ENCODE results near the gene IGSF9B. TPM values are rescaled to one million over a fixed set of nuclear protein-coding genes. Genes with fewer than 3 reads are reported as not detected.
"Not testable (repeated sequence)": the region's sequence is repeated elsewhere in the genome, so short reads cannot be mapped to it uniquely, and the experiment has no call there.

The IGSF9B gene
- total RNA-seq = 90.5 and 91.8 TPM in 2 replicates

- H3K9me3 Mint-ChIP-seq = no peaks in the 10 kb centered on the region
- intact Hi-C loops (cut with micrococcal nuclease) = loop anchor here (1.0 to 5.0 kb wide), 4 partner anchors 9 to 375 kb away; partner anchors contain the start of gene GLB1L2
These were observed at the start of gene IGSF9B for GRCh38 chr11:133956650-133957633. Gene IGSF9B (minus strand): TSS chr11:133956968. CDS start chr11:133956754, 214 bp downstream.

GRCh38 chr11:134004496-134005172 is 47.9 kb upstream of the IGSF9B start:
- Mint-ChIP-seq H3K4me1 (no peaks in the 10 kb centered on the region), H3K27me3 (peaks cover 9% of the 10 kb centered on the region), H3K9me3 (no peaks in the 10 kb centered on the region), H3K27ac (no peak overlapping the region), H3K36me3 (ENCODE audit: low read depth) (no peaks in the 10 kb centered on the region), H3K4me3 (no peak overlapping the region)
- no peak for DNase-seq
- intact Hi-C loops (cut with micrococcal nuclease) = no loop called here

More at GRCh38 chr11:133956650-133957633, at the start of gene IGSF9B:
- H3K4me1 Mint-ChIP-seq = peaks cover 50% of the 10 kb centered on the region
- DNase-seq = peak; percentile 98
- H3K27ac Mint-ChIP-seq = peak within 1 kb of the TSS; percentile 89
- peaks cover 5% of the 10 kb centered on the region for H3K36me3 Mint-ChIP-seq (ENCODE audit: low read depth)
- peaks cover 19% of the 10 kb centered on the region for H3K27me3 Mint-ChIP-seq
- H3K4me3 Mint-ChIP-seq = peak within 1 kb of the TSS; percentile 96

- DNase-seq = no peak
- H3K36me3 Mint-ChIP-seq (ENCODE audit: low read depth) = no peaks in the 10 kb centered on the region
- H3K27ac Mint-ChIP-seq = no peak overlapping the region
- H3K27me3 Mint-ChIP-seq = peaks cover 6% of the 10 kb centered on the region
- H3K9me3 Mint-ChIP-seq = no peaks in the 10 kb centered on the region
- intact Hi-C loops (cut with micrococcal nuclease) = no loop called here
- H3K4me1 Mint-ChIP-seq = no peaks in the 10 kb centered on the region
- no peak overlapping the region for H3K4me3 Mint-ChIP-seq
These were observed 47.2 kb upstream of the IGSF9B start for GRCh38 chr11:134003792-134004495.

GRCh38 chr11:134002819-134003218 is 46.1 kb upstream of the IGSF9B start:
- intact Hi-C loops (cut with micrococcal nuclease); H3K27me3 Mint-ChIP-seq; H3K9me3 Mint-ChIP-seq; H3K27ac Mint-ChIP-seq; H3K36me3 Mint-ChIP-seq (ENCODE audit: low read depth); H3K4me1 Mint-ChIP-seq; DNase-seq; H3K4me3 Mint-ChIP-seq: not testable (repeated sequence)

- DNase-seq; intact Hi-C loops (cut with micrococcal nuclease); H3K36me3 Mint-ChIP-seq (ENCODE audit: low read depth); H3K4me1 Mint-ChIP-seq; H3K9me3 Mint-ChIP-seq; H3K27ac Mint-ChIP-seq; H3K27me3 Mint-ChIP-seq; H3K4me3 Mint-ChIP-seq: not testable (repeated sequence)
These were observed 45.6 kb upstream of the IGSF9B start for GRCh38 chr11:134002338-134002737.

GRCh38 chr11:134001596-134001995 is 44.8 kb upstream of the IGSF9B start:
- Mint-ChIP-seq H3K4me1 (no peaks in the 10 kb centered on the region), H3K27me3 (peaks cover 1% of the 10 kb centered on the region), H3K9me3 (no peaks in the 10 kb centered on the region), H3K27ac (no peak overlapping the region), H3K4me3 (no peak overlapping the region), H3K36me3 (ENCODE audit: low read depth) (no peaks in the 10 kb centered on the region)
- intact Hi-C loops (cut with micrococcal nuclease) = no loop called here
- no peak for DNase-seq

GRCh38 chr11:134001088-134001487 is 44.3 kb upstream of the IGSF9B start:
- H3K27ac Mint-ChIP-seq = no peak overlapping the region
- H3K4me1 Mint-ChIP-seq = no peaks in the 10 kb centered on the region

GRCh38 chr11:133999355-133999754 is 42.6 kb upstream of the IGSF9B start:
- H3K27me3 Mint-ChIP-seq = peaks cover 3% of the 10 kb centered on the region
- H3K27ac Mint-ChIP-seq = no peak overlapping the region
- H3K36me3 Mint-ChIP-seq (ENCODE audit: low read depth) = no peaks in the 10 kb centered on the region
- no peaks in the 10 kb centered on the region for H3K9me3 Mint-ChIP-seq
- no peak for DNase-seq
- H3K4me1 Mint-ChIP-seq = peaks cover 2% of the 10 kb centered on the region
- H3K4me3 Mint-ChIP-seq = no peak overlapping the region
- intact Hi-C loops (cut with micrococcal nuclease) = no loop called here

More at GRCh38 chr11:134001088-134001487, 44.3 kb upstream of the IGSF9B start:
- H3K36me3 Mint-ChIP-seq (ENCODE audit: low read depth) = no peaks in the 10 kb centered on the region
- H3K4me3 Mint-ChIP-seq = no peak overlapping the region
- DNase-seq = no peak
- intact Hi-C loops (cut with micrococcal nuclease) = no loop called here
- H3K9me3 Mint-ChIP-seq = no peaks in the 10 kb centered on the region
- H3K27me3 Mint-ChIP-seq = peaks cover 1% of the 10 kb centered on the region

GRCh38 chr11:133997554-133997953 is 40.8 kb upstream of the IGSF9B start:
- peaks cover 6% of the 10 kb centered on the region for H3K27me3 Mint-ChIP-seq
- H3K4me1 Mint-ChIP-seq = peaks cover 2% of the 10 kb centered on the region
- no peak overlapping the region for H3K4me3 Mint-ChIP-seq
- no peaks in the 10 kb centered on the region for H3K9me3 Mint-ChIP-seq
- DNase-seq = no peak
- H3K27ac Mint-ChIP-seq = no peak overlapping the region
- intact Hi-C loops (cut with micrococcal nuclease) = no loop called here
- no peaks in the 10 kb centered on the region for H3K36me3 Mint-ChIP-seq (ENCODE audit: low read depth)

- no peak overlapping the region for H3K4me3 Mint-ChIP-seq
- H3K4me1 Mint-ChIP-seq = peaks cover 2% of the 10 kb centered on the region
- intact Hi-C loops (cut with micrococcal nuclease) = no loop called here
- H3K9me3 Mint-ChIP-seq = no peaks in the 10 kb centered on the region
- H3K27ac Mint-ChIP-seq = no peak overlapping the region
- no peak for DNase-seq
- H3K27me3 Mint-ChIP-seq = peaks cover 6% of the 10 kb centered on the region
- H3K36me3 Mint-ChIP-seq (ENCODE audit: low read depth) = no peaks in the 10 kb centered on the region
These were observed 39.9 kb upstream of the IGSF9B start for GRCh38 chr11:133996671-133997070.

- Mint-ChIP-seq H3K27ac (no peak overlapping the region), H3K9me3 (no peaks in the 10 kb centered on the region), H3K36me3 (ENCODE audit: low read depth) (no peaks in the 10 kb centered on the region), H3K4me3 (no peak overlapping the region), H3K4me1 (peaks cover 10% of the 10 kb centered on the region), H3K27me3 (peaks cover 6% of the 10 kb centered on the region)
- intact Hi-C loops (cut with micrococcal nuclease) = no loop called here
- no peak for DNase-seq
These were observed 38.3 kb upstream of the IGSF9B start for GRCh38 chr11:133995066-133995465.

GRCh38 chr11:133993921-133994320 is 37.2 kb upstream of the IGSF9B start:
- DNase-seq = no peak
- intact Hi-C loops (cut with micrococcal nuclease) = no loop called here
- Mint-ChIP-seq H3K36me3 (ENCODE audit: low read depth) (no peaks in the 10 kb centered on the region), H3K9me3 (no peaks in the 10 kb centered on the region), H3K27me3 (peaks cover 6% of the 10 kb centered on the region), H3K27ac (no peak overlapping the region), H3K4me3 (no peak overlapping the region), H3K4me1 (peaks cover 10% of the 10 kb centered on the region)

GRCh38 chr11:133993107-133993506 is 36.3 kb upstream of the IGSF9B start:
- intact Hi-C loops (cut with micrococcal nuclease) = no loop called here
- Mint-ChIP-seq H3K4me1 (peaks cover 10% of the 10 kb centered on the region), H3K4me3 (no peak overlapping the region), H3K27me3 (peaks cover 6% of the 10 kb centered on the region), H3K36me3 (ENCODE audit: low read depth) (no peaks in the 10 kb centered on the region), H3K27ac (no peak overlapping the region), H3K9me3 (no peaks in the 10 kb centered on the region)
- no peak for DNase-seq
